ENCODE results near the gene NDFIP1. TPM values are rescaled to one million over a fixed set of nuclear protein-coding genes. Genes with fewer than 3 reads are reported as not detected.

Gene NDFIP1
- total RNA-seq, 1 experiment from 2014 or later: 27.6 TPM

- no peak for TF ChIP-seq HMGA2 (CRISPR knock-in tag; IDR thresholded peaks at IDR 0.05)
- no peak for TF ChIP-seq TP53 (CRISPR knock-in tag; IDR thresholded peaks at IDR 0.05)
- TF ChIP-seq ZNF121 (CRISPR knock-in tag; IDR thresholded peaks at IDR 0.05): no peak
- TF ChIP-seq JAZF1 (CRISPR knock-in tag; IDR thresholded peaks at IDR 0.05): no peak
- no peak for TF ChIP-seq IRF2 (CRISPR knock-in tag; IDR thresholded peaks at IDR 0.05; ENCODE audit: borderline replicate concordance, low read depth)
- TF ChIP-seq ATF2 (CRISPR knock-in tag; IDR thresholded peaks at IDR 0.05; ENCODE audit: borderline replicate concordance, low read depth): no peak
- no peak for TF ChIP-seq NR3C1 (CRISPR knock-in tag; conservative IDR thresholded peaks at IDR 0.05; ENCODE audit: low read depth)
- TF ChIP-seq ELF4 (CRISPR knock-in tag; IDR thresholded peaks at IDR 0.05; ENCODE audit: low read depth): no peak
- no peak for TF ChIP-seq MXD4 (CRISPR knock-in tag; IDR thresholded peaks at IDR 0.05; ENCODE audit: borderline replicate concordance)
- TF ChIP-seq NFYB (CRISPR knock-in tag; conservative IDR thresholded peaks at IDR 0.05; ENCODE audit: low read depth): no peak
- no peak for TF ChIP-seq ZNF532 (CRISPR knock-in tag; IDR thresholded peaks at IDR 0.05; ENCODE audit: borderline replicate concordance)
- no peak for TF ChIP-seq NR1H2 (CRISPR knock-in tag; IDR thresholded peaks at IDR 0.05)
- no peak for TF ChIP-seq PRRX2 (CRISPR knock-in tag; IDR thresholded peaks at IDR 0.05)
- no peak for TF ChIP-seq ZNF416 (CRISPR knock-in tag; IDR thresholded peaks at IDR 0.05)
Observed at GRCh38 chr5:142150431-142150830, 41.9 kb downstream of the NDFIP1 start (continued).

- H3K27ac Mint-ChIP-seq: 0 out of 2 replicates have a peak overlapping the region, but pooled peaks have one; percentile 53
- no peaks in the 10 kb centered on the region for H3K27me3 Mint-ChIP-seq (ENCODE audit: low read depth)
- peaks cover 6% of the 10 kb centered on the region for H3K9me3 Mint-ChIP-seq
- ATAC-seq (peak; percentile 69), DNase-seq (ENCODE audit: low spot score) (peak; percentile 41)
- CTCF ChIA-PET: interaction anchor here (0.6 to 1.9 kb wide), 23 partner anchors 30 to 561 kb away, joined by 3 to 18 read pairs (median 4); partner anchors contain the start of genes PCDH12 and SPRY4
- TF ChIP-seq CTCF (IDR thresholded peaks at IDR 0.05) (peak; percentile 85), ARID4B (CRISPR knock-in tag; IDR thresholded peaks at IDR 0.05; ENCODE audit: borderline replicate concordance) (no peak)
- POLR2A ChIA-PET: interaction anchor here (0.9 kb wide), 1 partner anchor 171 kb away, joined by 3 read pairs; no protein-coding TSS in a partner anchor
- peaks cover 51% of the 10 kb centered on the region for H3K4me1 Mint-ChIP-seq
- H3K4me3 Mint-ChIP-seq: no peak overlapping the region
- peaks cover 24% of the 10 kb centered on the region for H3K36me3 Mint-ChIP-seq
Observed at GRCh38 chr5:142151436-142152383, 43.1 kb downstream of the NDFIP1 start.
